A673 (cell line): ENCODE results near the gene CNPY1. TPM values are rescaled to one million over a fixed set of nuclear protein-coding genes. Genes with fewer than 3 reads are reported as not detected.

Source experiments
- BruUV-seq: library from RNA; stranded (reverse); fragments of 400-500 nt; replicated peaks from 2 replicates; lab custom pipeline; 2021; lab: Mats Ljungman, UMichigan
- CTCF ChIA-PET: fragments of 300-600 bp; sonication (Branson Sonifier 250); formaldehyde crosslinking; loops from one replicate; lab custom pipeline; 2022; ENCODE audit warnings: antibody characterized with exemption; lab: Charles Lee
- POLR2A ChIA-PET: fragments of 300-600 bp; sonication (Branson Sonifier 250); formaldehyde crosslinking; loops from one replicate; lab custom pipeline; 2022; ENCODE audit warnings: antibody characterized with exemption; ENCODE audit not compliant: low non-redundant PET; lab: Charles Lee
- DNase-seq: peaks from one replicate; pipeline ENCODE4 v3.0.0-alpha.2; 2015; ENCODE audit warnings: low spot score
- H3K27ac ChIP-seq: fragments of 200-600 bp; sonication (generic); 2 replicates; pipeline ENCODE4 v1.5.1; 2016; ENCODE audit warnings: mixed run types, low read depth, mild to moderate bottlenecking, mixed read lengths, antibody characterized with exemption, low read length; ENCODE audit not compliant: poor library complexity, severe bottlenecking
- H3K27me3 ChIP-seq: fragments of 200-600 bp; sonication (generic); replicated peaks from 2 replicates; pipeline ENCODE4 v1.6.1; 2017; ENCODE audit warnings: mixed run types, low read depth, mild to moderate bottlenecking, mixed read lengths, antibody characterized with exemption, low read length; ENCODE audit not compliant: insufficient read depth, poor library complexity
- H3K36me3 ChIP-seq: fragments of 200-600 bp; sonication (generic); 2 replicates; pipeline ENCODE4 v1.6.1; 2016; ENCODE audit warnings: mixed run types, mild to moderate bottlenecking, mixed read lengths, antibody characterized with exemption, low read length; ENCODE audit not compliant: insufficient read depth, poor library complexity, severe bottlenecking
- H3K4me1 ChIP-seq: fragments of 200-600 bp; sonication (generic); 2 replicates; pipeline ENCODE4 v1.6.1; 2017; ENCODE audit warnings: mixed run types, mild to moderate bottlenecking, mixed read lengths, antibody characterized with exemption, low read length; ENCODE audit not compliant: insufficient read depth, poor library complexity, severe bottlenecking
- H3K4me3 ChIP-seq: fragments of 200-600 bp; sonication (generic); 2 replicates; pipeline ENCODE4 v1.5.1; 2016; ENCODE audit warnings: low read depth, mixed run types, mild to moderate bottlenecking, mixed read lengths, low read length; ENCODE audit not compliant: poor library complexity, severe bottlenecking
- H3K9me3 ChIP-seq: fragments of 200-600 bp; sonication (generic); 2 replicates; pipeline ENCODE4 v1.6.1; 2016; ENCODE audit warnings: mixed run types, low read depth, mild to moderate bottlenecking, mixed read lengths, antibody characterized with exemption, low read length; ENCODE audit not compliant: poor library complexity, severe bottlenecking
- CTCF ChIP-seq: fragments of 300-800, 200-600 bp; sonication (generic); conservative IDR thresholded peaks from 2 replicates; pipeline ENCODE4 v1.5.1; 2017; ENCODE audit warnings: low read depth, mild to moderate bottlenecking, antibody characterized with exemption, low read length, moderate library complexity, mixed read lengths
- EZH2 ChIP-seq: fragments of 200-600 bp; sonication (generic); IDR thresholded peaks from 2 replicates; pipeline ENCODE4 v1.6.1; 2017; ENCODE audit warnings: borderline replicate concordance, low read depth, mild to moderate bottlenecking, mixed read lengths, antibody characterized with exemption, low read length; ENCODE audit not compliant: poor library complexity, severe bottlenecking
- intact Hi-C: fragments of 100-400 bp; cut with micrococcal nuclease; formaldehyde crosslinking; loops from one replicate; pipeline ENCODE4 v1.10.0; 2022; ENCODE audit not compliant: unreplicated experiment
- total RNA-seq: library from RNA; stranded (reverse); gene quantifications from 2 replicates; pipeline ENCODE4 v1.2.3, GENCODE V29; 2021

Gene CNPY1
- total RNA-seq, 1 experiment from 2014 or later = not detected

GRCh38 chr7:155466142-155466813 is 80.1 kb downstream of the CNPY1 start:
- no peaks in the 10 kb centered on the region for H3K36me3 ChIP-seq
- BruUV-seq = no TSS peak
- POLR2A ChIA-PET = no interaction called here
- CTCF ChIA-PET = interaction anchor here (0.6 kb wide), 1 partner anchor 1377 kb away, joined by 4 read pairs; no protein-coding TSS in a partner anchor
- DNase-seq = no peak
- intact Hi-C loops = no loop called here
- H3K4me3 ChIP-seq = peak overlapping the region; percentile 49
- H3K4me1 ChIP-seq = peaks cover 28% of the 10 kb centered on the region
- TF ChIP-seq CTCF (no peak), EZH2 (no peak)
- H3K9me3 ChIP-seq = no peaks in the 10 kb centered on the region
- H3K27me3 ChIP-seq = peaks cover 100% of the 10 kb centered on the region
- no peak overlapping the region for H3K27ac ChIP-seq

GRCh38 chr7:155465761-155466141 is 80.6 kb downstream of the CNPY1 start:
- no peaks in the 10 kb centered on the region for H3K36me3 ChIP-seq
- TF ChIP-seq CTCF = no peak
- TF ChIP-seq EZH2 = no peak
- H3K27me3 ChIP-seq = peaks cover 100% of the 10 kb centered on the region
- no TSS peak for BruUV-seq
- ChIA-PET CTCF (interaction anchor here (0.6 kb wide), 1 partner anchor 1377 kb away, joined by 4 read pairs; no protein-coding TSS in a partner anchor), POLR2A (no interaction called here)
- intact Hi-C loops = no loop called here
- DNase-seq = no peak
- no peaks in the 10 kb centered on the region for H3K9me3 ChIP-seq
- peaks cover 24% of the 10 kb centered on the region for H3K4me1 ChIP-seq
- no peak overlapping the region for H3K27ac ChIP-seq
- no peak overlapping the region for H3K4me3 ChIP-seq

DNA sequence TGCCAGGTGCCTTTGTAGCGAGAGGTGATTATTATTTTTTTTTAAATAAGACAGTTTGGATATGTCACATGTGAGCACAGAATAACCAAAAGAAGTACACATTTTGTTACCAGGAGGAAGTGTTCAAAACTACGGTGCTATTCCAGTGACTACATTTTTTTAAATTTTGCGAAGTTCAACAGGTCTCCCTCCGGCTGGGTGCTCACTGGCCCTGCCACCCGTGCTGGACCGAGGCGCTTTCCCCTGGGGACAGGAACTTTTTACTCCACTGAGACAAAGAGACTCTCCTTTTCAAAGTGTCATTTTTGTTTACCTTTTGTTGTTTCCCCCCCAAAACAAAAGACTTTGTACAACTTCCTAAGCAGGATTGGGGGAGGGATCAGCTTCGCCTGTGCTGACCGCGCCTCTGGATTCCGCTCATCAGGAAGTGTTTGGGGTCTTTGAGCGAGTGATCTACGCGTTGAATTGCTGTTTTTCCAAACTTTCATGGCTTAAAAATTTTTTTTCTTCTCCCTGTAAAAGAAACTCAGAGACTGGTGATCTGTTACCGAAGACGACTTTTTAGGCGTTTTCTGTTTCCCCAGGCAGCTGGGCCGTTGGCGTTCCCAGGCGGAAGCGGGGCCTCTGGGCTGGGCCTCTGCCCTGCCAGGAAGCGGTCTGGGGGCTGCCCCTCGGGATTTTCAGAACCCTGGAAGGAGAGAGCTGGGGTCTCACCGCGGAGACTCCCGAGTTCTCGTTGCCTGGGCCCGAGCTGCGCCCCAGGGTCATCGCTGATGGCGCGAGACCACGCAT is 81.2 kb downstream of the CNPY1 start:
- Histone ChIP-seq H3K4me3 (no peak overlapping the region), H3K36me3 (no peaks in the 10 kb centered on the region), H3K27ac (no peak overlapping the region), H3K4me1 (peaks cover 24% of the 10 kb centered on the region), H3K9me3 (no peaks in the 10 kb centered on the region), H3K27me3 (peaks cover 100% of the 10 kb centered on the region)
- no TSS peak for BruUV-seq
- intact Hi-C loops = no loop called here
- ChIA-PET POLR2A (no interaction called here), CTCF (no interaction called here)
- TF ChIP-seq EZH2 (no peak), CTCF (no peak)
- no peak for DNase-seq
